ENCODE results near the gene RAB27A. TPM values are rescaled to one million over a fixed set of nuclear protein-coding genes. Genes with fewer than 3 reads are reported as not detected.

RAB27A gene
- total RNA-seq, 1 donor, result 7.2 TPM

GRCh38 chr15:55234104-55234799 lies 55.4 kb downstream of the RAB27A start:
- Histone ChIP-seq H3K4me3 (ENCODE audit: insufficient read depth, low read length) (no peak overlapping the region), H3K36me3 (ENCODE audit: insufficient read depth, low read length) (no peaks in the 10 kb centered on the region), H3K9me3 (ENCODE audit: low read depth, low read length) (no peaks in the 10 kb centered on the region), H2AFZ (ENCODE audit: low read length) (no peak overlapping the region), H3K4me1 (ENCODE audit: insufficient read depth, low read length) (no peaks in the 10 kb centered on the region), H3K79me2 (ENCODE audit: insufficient read depth, low read length) (no peaks in the 10 kb centered on the region), H3K27me3 (ENCODE audit: insufficient read depth, low read length) (no peaks in the 10 kb centered on the region), H3K4me2 (ENCODE audit: insufficient read depth, low read length) (no peak overlapping the region), H3K27ac (ENCODE audit: low read depth, low read length) (no peak overlapping the region), H4K20me1 (ENCODE audit: insufficient read depth, low read length) (no peaks in the 10 kb centered on the region)
- DNase-seq (ENCODE audit: insufficient read length, low spot score, missing footprints), result no peak
- TF ChIP-seq CTCF (IDR thresholded peaks at IDR 0.05; ENCODE audit: extremely low read depth, low read depth, low read length), result no peak

- no peak for TF ChIP-seq CTCF (IDR thresholded peaks at IDR 0.05; ENCODE audit: extremely low read depth, low read depth, low read length)
- Histone ChIP-seq H3K4me1 (ENCODE audit: insufficient read depth, low read length) (no peaks in the 10 kb centered on the region), H3K4me3 (ENCODE audit: insufficient read depth, low read length) (no peak overlapping the region), H3K79me2 (ENCODE audit: insufficient read depth, low read length) (no peaks in the 10 kb centered on the region), H3K4me2 (ENCODE audit: insufficient read depth, low read length) (no peak overlapping the region), H4K20me1 (ENCODE audit: insufficient read depth, low read length) (no peaks in the 10 kb centered on the region), H3K36me3 (ENCODE audit: insufficient read depth, low read length) (no peaks in the 10 kb centered on the region), H3K27ac (ENCODE audit: low read depth, low read length) (no peak overlapping the region), H3K9me3 (ENCODE audit: low read depth, low read length) (no peaks in the 10 kb centered on the region), H2AFZ (ENCODE audit: low read length) (no peak overlapping the region), H3K27me3 (ENCODE audit: insufficient read depth, low read length) (no peaks in the 10 kb centered on the region)
- DNase-seq (ENCODE audit: insufficient read length, low spot score, missing footprints), result no peak
Observed at GRCh38 chr15:55231455-55231854, 58.2 kb downstream of the RAB27A start.

- no peak overlapping the region for H3K4me2 ChIP-seq (ENCODE audit: insufficient read depth, low read length)
- no peak for TF ChIP-seq CTCF (IDR thresholded peaks at IDR 0.05; ENCODE audit: extremely low read depth, low read depth, low read length)
Observed at GRCh38 chr15:55230953-55231352, 58.7 kb downstream of the RAB27A start.

GRCh38 chr15:55230051-55230670 lies 59.5 kb downstream of the RAB27A start:
- no peak overlapping the region for H3K4me2 ChIP-seq (ENCODE audit: insufficient read depth, low read length)
- TF ChIP-seq CTCF (IDR thresholded peaks at IDR 0.05; ENCODE audit: extremely low read depth, low read depth, low read length), result no peak
- no peaks in the 10 kb centered on the region for H3K9me3 ChIP-seq (ENCODE audit: low read depth, low read length)
- H3K4me1 ChIP-seq (ENCODE audit: insufficient read depth, low read length), result no peaks in the 10 kb centered on the region
- H4K20me1 ChIP-seq (ENCODE audit: insufficient read depth, low read length), result no peaks in the 10 kb centered on the region
- H3K36me3 ChIP-seq (ENCODE audit: insufficient read depth, low read length), result no peaks in the 10 kb centered on the region
- no peaks in the 10 kb centered on the region for H3K27me3 ChIP-seq (ENCODE audit: insufficient read depth, low read length)
- no peaks in the 10 kb centered on the region for H3K79me2 ChIP-seq (ENCODE audit: insufficient read depth, low read length)
- H3K27ac ChIP-seq (ENCODE audit: low read depth, low read length), result no peak overlapping the region
- no peak overlapping the region for H2AFZ ChIP-seq (ENCODE audit: low read length)
- no peak for DNase-seq (ENCODE audit: insufficient read length, low spot score, missing footprints)
- H3K4me3 ChIP-seq (ENCODE audit: insufficient read depth, low read length), result no peak overlapping the region

More at GRCh38 chr15:55230953-55231352, 58.7 kb downstream of the RAB27A start:
- Histone ChIP-seq H4K20me1 (ENCODE audit: insufficient read depth, low read length) (no peaks in the 10 kb centered on the region), H3K36me3 (ENCODE audit: insufficient read depth, low read length) (no peaks in the 10 kb centered on the region), H3K27me3 (ENCODE audit: insufficient read depth, low read length) (no peaks in the 10 kb centered on the region), H3K79me2 (ENCODE audit: insufficient read depth, low read length) (no peaks in the 10 kb centered on the region), H3K9me3 (ENCODE audit: low read depth, low read length) (no peaks in the 10 kb centered on the region), H3K4me3 (ENCODE audit: insufficient read depth, low read length) (no peak overlapping the region), H3K4me1 (ENCODE audit: insufficient read depth, low read length) (no peaks in the 10 kb centered on the region), H3K27ac (ENCODE audit: low read depth, low read length) (no peak overlapping the region), H2AFZ (ENCODE audit: low read length) (no peak overlapping the region)
- no peak for DNase-seq (ENCODE audit: insufficient read length, low spot score, missing footprints)

Data from osteoblast (primary cell).